Astrocyte (in vitro differentiated cells and primary cell): Measurements from ENCODE around the gene CACNG6. TPM values are rescaled to one million over a fixed set of nuclear protein-coding genes. Genes with fewer than 3 reads are reported as not detected.

Experiments used
- DNase-seq: peaks from one replicate; pipeline ENCODE4 v3.0.0-alpha.2; 2010; ENCODE audit warnings: low read depth
- FAIRE-seq: peaks from 2 replicates; lab custom pipeline; 2011; peaks lifted over from hg19 to GRCh38; lab: Jason Lieb, UNC
- H2AFZ ChIP-seq: 2 replicates; pipeline ENCODE4 v1.6.0; 2012; ENCODE audit warnings: low read depth, low read length, inconsistent platforms
- H3K27ac ChIP-seq: 2 replicates; pipeline ENCODE4 v1.5.1; 2011; ENCODE audit warnings: low read depth, low read length, inconsistent platforms
- H3K27me3 ChIP-seq: 2 replicates; pipeline ENCODE4 v1.6.0; 2011; ENCODE audit warnings: low read length, inconsistent platforms; ENCODE audit not compliant: insufficient read depth
- H3K36me3 ChIP-seq: 2 replicates; pipeline ENCODE4 v1.5.1; 2011; ENCODE audit warnings: low read length, inconsistent platforms; ENCODE audit not compliant: insufficient read depth
- H3K4me1 ChIP-seq: 2 replicates; pipeline ENCODE4 v1.5.1; 2011; ENCODE audit warnings: low read length, inconsistent platforms; ENCODE audit not compliant: insufficient read depth
- H3K4me2 ChIP-seq: 2 replicates; pipeline ENCODE4 v1.6.0; 2012; ENCODE audit warnings: low read length, inconsistent platforms
- H3K4me3 ChIP-seq: 2 replicates; pipeline ENCODE4 v1.5.1; 2011; ENCODE audit warnings: low read depth, mild to moderate bottlenecking, low read length, inconsistent platforms; ENCODE audit not compliant: insufficient read depth
- H3K79me2 ChIP-seq: 2 replicates; pipeline ENCODE4 v1.6.0; 2012; ENCODE audit warnings: mild to moderate bottlenecking, low read length, inconsistent platforms; ENCODE audit not compliant: insufficient read depth
- H3K9ac ChIP-seq: 2 replicates; pipeline ENCODE4 v1.6.0; 2012; ENCODE audit warnings: mild to moderate bottlenecking, low read length, inconsistent platforms
- H3K9me3 ChIP-seq: 2 replicates; pipeline ENCODE4 v1.5.1; 2012; ENCODE audit warnings: low read depth, mild to moderate bottlenecking, low read length, inconsistent platforms; ENCODE audit not compliant: insufficient read depth
- H4K20me1 ChIP-seq: 2 replicates; pipeline ENCODE4 v1.6.0; 2012; ENCODE audit warnings: low read length, inconsistent platforms; ENCODE audit not compliant: insufficient read depth
- H3K27ac Mint-ChIP-seq: one replicate; pipeline ENCODE4 v1.8.0; 2021; ENCODE audit warnings: mild to moderate bottlenecking, mixed read lengths; ENCODE audit not compliant: unreplicated experiment
- H3K27me3 Mint-ChIP-seq: one replicate; pipeline ENCODE4 v1.8.0; 2021; ENCODE audit warnings: low read depth, mixed read lengths; ENCODE audit not compliant: unreplicated experiment
- H3K36me3 Mint-ChIP-seq: one replicate; pipeline ENCODE4 v1.8.0; 2021; ENCODE audit warnings: low read depth, mixed read lengths; ENCODE audit not compliant: unreplicated experiment
- H3K4me1 Mint-ChIP-seq: one replicate; pipeline ENCODE4 v1.8.0; 2021; ENCODE audit warnings: low read depth, mixed read lengths; ENCODE audit not compliant: unreplicated experiment
- H3K4me3 Mint-ChIP-seq: one replicate; pipeline ENCODE4 v1.8.0; 2021; ENCODE audit warnings: mild to moderate bottlenecking, moderate library complexity, mixed read lengths; ENCODE audit not compliant: unreplicated experiment
- H3K9me3 Mint-ChIP-seq: one replicate; pipeline ENCODE4 v1.8.0; 2021; ENCODE audit warnings: mild to moderate bottlenecking, mixed read lengths; ENCODE audit not compliant: unreplicated experiment
- EZH2 ChIP-seq: IDR thresholded peaks from 2 replicates; pipeline ENCODE4 v1.6.1; 2012; ENCODE audit warnings: mild to moderate bottlenecking, low read length, inconsistent platforms; ENCODE audit not compliant: insufficient read depth
- total RNA-seq: library from RNA; stranded (reverse); gene quantifications from 2 replicates; pipeline ENCODE4 v1.2.1, GENCODE V29; 2021
- TF ChIP-seq, protein P1 (sequence below): IDR thresholded peaks from 2 replicates; pipeline ENCODE4 v1.5.1; 2011; ENCODE audit warnings: low read depth, mild to moderate bottlenecking, inconsistent platforms, low read length, moderate library complexity; ENCODE audit not compliant: insufficient read depth

Gene CACNG6
- total RNA-seq, 1 donor from 2014 or later: 0.20 TPM

DNA sequence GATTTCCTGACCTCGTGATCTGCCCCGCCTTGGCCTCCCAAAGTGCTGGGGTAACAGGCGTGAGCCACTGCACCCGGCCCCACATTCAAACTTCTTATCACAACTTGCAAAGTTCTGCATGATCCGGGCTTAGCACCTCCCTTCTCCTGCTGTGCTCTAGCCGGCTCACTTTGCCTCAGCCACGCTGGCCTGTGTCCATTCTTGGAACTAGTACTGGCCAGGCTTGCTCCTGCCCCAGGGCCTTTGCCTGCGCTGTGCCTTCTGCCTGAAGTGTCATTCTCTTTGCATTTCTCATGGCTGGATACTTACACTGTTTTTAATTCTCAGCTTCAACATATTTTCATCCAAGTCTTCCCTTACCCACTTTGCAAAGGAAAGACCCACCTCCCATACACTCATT is 29.9 kb downstream of the CACNG6 start:
- H3K27ac Mint-ChIP-seq: peak overlapping the region; percentile 78
- Histone ChIP-seq H3K9ac (no peak overlapping the region), H3K79me2 (no peaks in the 10 kb centered on the region), H3K9me3 (no peaks in the 10 kb centered on the region), H4K20me1 (no peaks in the 10 kb centered on the region), H3K27me3 (no peaks in the 10 kb centered on the region), H3K4me1 (peaks cover 9% of the 10 kb centered on the region), H3K27ac (no peak overlapping the region), H2AFZ (no peak overlapping the region), H3K4me3 (no peak overlapping the region), H3K36me3 (no peaks in the 10 kb centered on the region), H3K4me2 (no peak overlapping the region)
- no peaks in the 10 kb centered on the region for H3K36me3 Mint-ChIP-seq
- FAIRE-seq: no peak
- TF ChIP-seq, protein P1, sequence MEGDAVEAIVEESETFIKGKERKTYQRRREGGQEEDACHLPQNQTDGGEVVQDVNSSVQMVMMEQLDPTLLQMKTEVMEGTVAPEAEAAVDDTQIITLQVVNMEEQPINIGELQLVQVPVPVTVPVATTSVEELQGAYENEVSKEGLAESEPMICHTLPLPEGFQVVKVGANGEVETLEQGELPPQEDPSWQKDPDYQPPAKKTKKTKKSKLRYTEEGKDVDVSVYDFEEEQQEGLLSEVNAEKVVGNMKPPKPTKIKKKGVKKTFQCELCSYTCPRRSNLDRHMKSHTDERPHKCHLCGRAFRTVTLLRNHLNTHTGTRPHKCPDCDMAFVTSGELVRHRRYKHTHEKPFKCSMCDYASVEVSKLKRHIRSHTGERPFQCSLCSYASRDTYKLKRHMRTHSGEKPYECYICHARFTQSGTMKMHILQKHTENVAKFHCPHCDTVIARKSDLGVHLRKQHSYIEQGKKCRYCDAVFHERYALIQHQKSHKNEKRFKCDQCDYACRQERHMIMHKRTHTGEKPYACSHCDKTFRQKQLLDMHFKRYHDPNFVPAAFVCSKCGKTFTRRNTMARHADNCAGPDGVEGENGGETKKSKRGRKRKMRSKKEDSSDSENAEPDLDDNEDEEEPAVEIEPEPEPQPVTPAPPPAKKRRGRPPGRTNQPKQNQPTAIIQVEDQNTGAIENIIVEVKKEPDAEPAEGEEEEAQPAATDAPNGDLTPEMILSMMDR: no peak
- TF ChIP-seq EZH2: no peak
- peaks cover 7% of the 10 kb centered on the region for H3K9me3 Mint-ChIP-seq
- no peak for DNase-seq
- H3K4me3 Mint-ChIP-seq: no peak overlapping the region
- peaks cover 12% of the 10 kb centered on the region for H3K27me3 Mint-ChIP-seq
- H3K4me1 Mint-ChIP-seq: peaks cover 10% of the 10 kb centered on the region

GRCh38 chr19:54021932-54022331 is 30.5 kb downstream of the CACNG6 start:
- DNase-seq (no peak), FAIRE-seq (no peak)
- Mint-ChIP-seq H3K27ac (no peak overlapping the region), H3K4me1 (peaks cover 10% of the 10 kb centered on the region), H3K9me3 (peaks cover 7% of the 10 kb centered on the region), H3K36me3 (no peaks in the 10 kb centered on the region), H3K27me3 (peaks cover 10% of the 10 kb centered on the region), H3K4me3 (no peak overlapping the region)
- no peak overlapping the region for H3K4me2 ChIP-seq
- H3K9ac ChIP-seq: no peak overlapping the region
- H3K36me3 ChIP-seq: no peaks in the 10 kb centered on the region
- H3K4me3 ChIP-seq: no peak overlapping the region
- no peaks in the 10 kb centered on the region for H3K27me3 ChIP-seq
- no peaks in the 10 kb centered on the region for H3K9me3 ChIP-seq
- no peaks in the 10 kb centered on the region for H4K20me1 ChIP-seq
- TF ChIP-seq, protein P1: no peak
- TF ChIP-seq EZH2: no peak
- H3K4me1 ChIP-seq: peaks cover 9% of the 10 kb centered on the region
- no peaks in the 10 kb centered on the region for H3K79me2 ChIP-seq
- H3K27ac ChIP-seq: no peak overlapping the region
- no peak overlapping the region for H2AFZ ChIP-seq

GRCh38 chr19:54023191-54023590 is 31.8 kb downstream of the CACNG6 start:
- Mint-ChIP-seq H3K4me1 (peaks cover 10% of the 10 kb centered on the region), H3K36me3 (no peaks in the 10 kb centered on the region), H3K27ac (no peak overlapping the region), H3K9me3 (peaks cover 4% of the 10 kb centered on the region), H3K27me3 (peaks cover 13% of the 10 kb centered on the region), H3K4me3 (no peak overlapping the region)
- H2AFZ ChIP-seq: no peak overlapping the region
- no peak for TF ChIP-seq EZH2
- TF ChIP-seq, protein P1: no peak
- DNase-seq: no peak
- H3K4me3 ChIP-seq: no peak overlapping the region
- H3K9ac ChIP-seq: no peak overlapping the region
- H3K36me3 ChIP-seq: no peaks in the 10 kb centered on the region
- H3K4me2 ChIP-seq: no peak overlapping the region
- no peaks in the 10 kb centered on the region for H3K9me3 ChIP-seq
- peaks cover 9% of the 10 kb centered on the region for H3K4me1 ChIP-seq
- no peak for FAIRE-seq
- no peak overlapping the region for H3K27ac ChIP-seq
- H3K79me2 ChIP-seq: no peaks in the 10 kb centered on the region
- H4K20me1 ChIP-seq: no peaks in the 10 kb centered on the region
- H3K27me3 ChIP-seq: no peaks in the 10 kb centered on the region
